ENCODE results near the gene SLC43A1. TPM values are rescaled to one million over a fixed set of nuclear protein-coding genes. Genes with fewer than 3 reads are reported as not detected.

The SLC43A1 gene
- total RNA-seq, 1 donor from 2014 or later = 12.4 TPM

- no peaks in the 10 kb centered on the region for H3K9me3 ChIP-seq
- intact Hi-C loops (cut with DNase I) = no loop called here
- no peak overlapping the region for H3K4me3 ChIP-seq
- no peaks in the 10 kb centered on the region for H3K27me3 ChIP-seq
- no peak overlapping the region for H3K27ac ChIP-seq
- no peaks in the 10 kb centered on the region for H3K36me3 ChIP-seq
- H3K4me1 ChIP-seq = no peaks in the 10 kb centered on the region
- DNase-seq = no peak
- ATAC-seq = no peak
- no peak for TF ChIP-seq CTCF (IDR thresholded peaks at IDR 0.05)
These were observed 9.0 kb downstream of the SLC43A1 start for GRCh38 chr11:57506522-57506921.

GRCh38 chr11:57504511-57504910 is 11.0 kb downstream of the SLC43A1 start:
- TF ChIP-seq CTCF (IDR thresholded peaks at IDR 0.05) = no peak
- intact Hi-C loops (cut with DNase I) = no loop called here
- ATAC-seq = no peak

GRCh38 chr11:57502870-57503269 is 12.6 kb downstream of the SLC43A1 start:
- no peak for TF ChIP-seq CTCF (IDR thresholded peaks at IDR 0.05)
- no peaks in the 10 kb centered on the region for H3K27me3 ChIP-seq
- intact Hi-C loops (cut with DNase I) = no loop called here
- no peaks in the 10 kb centered on the region for H3K9me3 ChIP-seq
- no peaks in the 10 kb centered on the region for H3K36me3 ChIP-seq
- H3K27ac ChIP-seq = no peak overlapping the region
- ATAC-seq (no peak), DNase-seq (no peak)
- H3K4me1 ChIP-seq = peaks cover 22% of the 10 kb centered on the region
- H3K4me3 ChIP-seq = no peak overlapping the region

More at GRCh38 chr11:57504511-57504910, 11.0 kb downstream of the SLC43A1 start:
- Histone ChIP-seq H3K27me3 (no peaks in the 10 kb centered on the region), H3K36me3 (no peaks in the 10 kb centered on the region), H3K9me3 (no peaks in the 10 kb centered on the region), H3K4me1 (peaks cover 10% of the 10 kb centered on the region), H3K4me3 (no peak overlapping the region), H3K27ac (no peak overlapping the region)
- no peak for DNase-seq

GRCh38 chr11:57502376-57502775 is 13.1 kb downstream of the SLC43A1 start:
- H3K27me3 ChIP-seq = no peaks in the 10 kb centered on the region
- DNase-seq (no peak), ATAC-seq (no peak)
- intact Hi-C loops (cut with DNase I) = no loop called here
- H3K4me1 ChIP-seq = peaks cover 22% of the 10 kb centered on the region
- no peaks in the 10 kb centered on the region for H3K9me3 ChIP-seq
- no peak overlapping the region for H3K27ac ChIP-seq
- no peak overlapping the region for H3K4me3 ChIP-seq
- no peaks in the 10 kb centered on the region for H3K36me3 ChIP-seq
- no peak for TF ChIP-seq CTCF (IDR thresholded peaks at IDR 0.05)

- DNase-seq (no peak), ATAC-seq (no peak)
- Histone ChIP-seq H3K27ac (no peak overlapping the region), H3K9me3 (no peaks in the 10 kb centered on the region), H3K27me3 (no peaks in the 10 kb centered on the region), H3K36me3 (no peaks in the 10 kb centered on the region), H3K4me3 (no peak overlapping the region), H3K4me1 (peaks cover 22% of the 10 kb centered on the region)
- no peak for TF ChIP-seq CTCF (IDR thresholded peaks at IDR 0.05)
- intact Hi-C loops (cut with DNase I) = no loop called here
These were observed 13.5 kb downstream of the SLC43A1 start for GRCh38 chr11:57501953-57502352.

- intact Hi-C loops (cut with DNase I) = no loop called here
- peaks cover 22% of the 10 kb centered on the region for H3K4me1 ChIP-seq
- H3K4me3 ChIP-seq = no peak overlapping the region
- no peak for TF ChIP-seq CTCF (IDR thresholded peaks at IDR 0.05)
- no peaks in the 10 kb centered on the region for H3K9me3 ChIP-seq
- no peak for ATAC-seq
- H3K27ac ChIP-seq = no peak overlapping the region
- no peak for DNase-seq
- no peaks in the 10 kb centered on the region for H3K27me3 ChIP-seq
- H3K36me3 ChIP-seq = no peaks in the 10 kb centered on the region
These were observed 14.6 kb downstream of the SLC43A1 start for GRCh38 chr11:57500926-57501325.

All from upper lobe of right lung (tissue), 1 donor.